NT2/D1 (cell line): ENCODE results near the gene KCNK3.

Experiments
- SUZ12 ChIP-seq: IDR thresholded peaks from 2 replicates; pipeline ENCODE4 v1.6.1; 2011; ENCODE audit not compliant: insufficient read length, insufficient read depth; ENCODE audit errors: extremely low read depth
- YY1 ChIP-seq: IDR thresholded peaks from 2 replicates; pipeline ENCODE4 v1.6.1; 2011; ENCODE audit not compliant: insufficient read length, insufficient read depth
- ZNF274 ChIP-seq: IDR thresholded peaks from 2 replicates; pipeline ENCODE4 v1.6.1; 2011; ENCODE audit warnings: mild to moderate bottlenecking, low read depth, low read length

- TF ChIP-seq ZNF274 (no peak), SUZ12 (no peak), YY1 (no peak)
Observed at GRCh38 chr2:26733413-26733812, 40.9 kb downstream of the KCNK3 start.
